Type B pancreatic cell (in vitro differentiated cells): ENCODE results near the gene WDR27. TPM values are rescaled to one million over a fixed set of nuclear protein-coding genes. Genes with fewer than 3 reads are reported as not detected.

Source experiments
- DNase-seq: peaks from one replicate; pipeline ENCODE4 v3.0.0; 2021; ENCODE audit warnings: mixed read lengths; ENCODE audit not compliant: unreplicated experiment; ENCODE audit errors: extremely low spot score
- H3K27ac Mint-ChIP-seq: 2 replicates; pipeline ENCODE4 v1.8.0; 2021; ENCODE audit warnings: mild to moderate bottlenecking, mixed read lengths
- H3K27me3 Mint-ChIP-seq: 2 replicates; pipeline ENCODE4 v1.8.0; 2021; ENCODE audit warnings: mixed read lengths
- H3K36me3 Mint-ChIP-seq: 2 replicates; pipeline ENCODE4 v1.8.0; 2021; ENCODE audit warnings: mixed read lengths
- H3K4me1 Mint-ChIP-seq: one replicate; pipeline ENCODE4 v1.8.0; 2021; ENCODE audit warnings: mixed read lengths; ENCODE audit not compliant: unreplicated experiment
- H3K4me3 Mint-ChIP-seq: 2 replicates; pipeline ENCODE4 v1.8.0; 2021; ENCODE audit warnings: mild to moderate bottlenecking, mixed read lengths
- H3K9me3 Mint-ChIP-seq: 2 replicates; pipeline ENCODE4 v1.8.0; 2021; ENCODE audit warnings: mixed read lengths
- CTCF ChIP-seq: fragments of 200-600 bp; sonication (generic); conservative IDR thresholded peaks from 2 replicates; pipeline ENCODE4 v1.5.0; 2021; ENCODE audit warnings: antibody characterized with exemption, mild to moderate bottlenecking
- total RNA-seq: library from RNA; stranded (reverse); gene quantifications from 2 replicates; pipeline ENCODE4 v1.2.1, GENCODE V29; 2021; ENCODE audit warnings: low replicate concordance

WDR27 gene
- total RNA-seq, 1 donor from 2014 or later: 112 TPM

- H3K27ac Mint-ChIP-seq: no peak overlapping the region
- peaks cover 7% of the 10 kb centered on the region for H3K36me3 Mint-ChIP-seq
Observed at GRCh38 chr6:169589699-169590257, 112.1 kb downstream of the WDR27 start.

GRCh38 chr6:169589293-169589692 lies 112.5 kb downstream of the WDR27 start:
- DNase-seq: no peak
- Mint-ChIP-seq H3K27me3 (no peaks in the 10 kb centered on the region), H3K4me3 (no peak overlapping the region), H3K27ac (no peak overlapping the region), H3K36me3 (peaks cover 7% of the 10 kb centered on the region), H3K9me3 (peaks cover 7% of the 10 kb centered on the region), H3K4me1 (no peaks in the 10 kb centered on the region)
- no peak for TF ChIP-seq CTCF

More at GRCh38 chr6:169589699-169590257, 112.1 kb downstream of the WDR27 start:
- TF ChIP-seq CTCF: no peak
- H3K4me1 Mint-ChIP-seq: no peaks in the 10 kb centered on the region
- no peaks in the 10 kb centered on the region for H3K27me3 Mint-ChIP-seq
- H3K4me3 Mint-ChIP-seq: no peak overlapping the region
- H3K9me3 Mint-ChIP-seq: peaks cover 7% of the 10 kb centered on the region
- DNase-seq: no peak

- H3K27me3 Mint-ChIP-seq: no peaks in the 10 kb centered on the region
- DNase-seq: no peak
- H3K4me1 Mint-ChIP-seq: no peaks in the 10 kb centered on the region
- peaks cover 7% of the 10 kb centered on the region for H3K9me3 Mint-ChIP-seq
- no peak for TF ChIP-seq CTCF
- no peak overlapping the region for H3K27ac Mint-ChIP-seq
- peaks cover 7% of the 10 kb centered on the region for H3K36me3 Mint-ChIP-seq
- no peak overlapping the region for H3K4me3 Mint-ChIP-seq
Observed at GRCh38 chr6:169587975-169588374, 113.9 kb downstream of the WDR27 start.

DNA sequence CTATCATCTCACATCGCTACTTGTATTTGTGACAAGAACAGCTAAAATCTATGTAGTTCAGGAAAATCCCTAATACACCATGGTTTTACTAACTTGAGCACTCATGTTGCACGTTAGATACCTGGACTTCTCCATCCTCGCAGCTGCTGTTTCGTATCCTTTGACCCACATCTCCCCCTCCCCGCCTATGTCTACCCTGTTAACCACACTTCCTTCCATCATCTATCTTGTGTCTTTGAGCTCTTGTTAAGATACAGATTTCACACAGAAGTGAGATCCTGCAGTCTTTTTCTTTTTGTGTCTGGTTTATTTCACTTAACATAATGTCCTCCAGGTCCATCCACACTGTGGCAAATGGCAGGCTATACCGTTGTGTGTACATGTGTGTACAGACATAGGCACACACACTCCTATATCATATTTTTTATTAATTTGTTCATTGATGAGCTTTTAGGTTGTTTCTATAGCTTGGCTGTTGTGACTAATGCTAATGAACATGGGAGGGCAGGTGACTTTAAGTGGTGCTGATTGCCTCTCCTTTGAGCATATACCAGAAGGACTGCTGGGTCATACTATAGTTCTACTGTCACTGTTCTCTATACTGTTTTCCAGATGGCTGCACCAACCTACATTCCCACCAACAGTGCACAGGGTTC lies 117.8 kb downstream of the WDR27 start:
- peaks cover 5% of the 10 kb centered on the region for H3K4me1 Mint-ChIP-seq
- peaks cover 21% of the 10 kb centered on the region for H3K36me3 Mint-ChIP-seq
- no peak for TF ChIP-seq CTCF
- H3K4me3 Mint-ChIP-seq: no peak overlapping the region
- no peak for DNase-seq
- peaks cover 7% of the 10 kb centered on the region for H3K9me3 Mint-ChIP-seq
- H3K27ac Mint-ChIP-seq: no peak overlapping the region
- no peaks in the 10 kb centered on the region for H3K27me3 Mint-ChIP-seq

- Mint-ChIP-seq H3K27me3 (no peaks in the 10 kb centered on the region), H3K27ac (no peak overlapping the region), H3K4me1 (peaks cover 8% of the 10 kb centered on the region), H3K36me3 (peaks cover 29% of the 10 kb centered on the region), H3K4me3 (no peak overlapping the region), H3K9me3 (no peaks in the 10 kb centered on the region)
- no peak for TF ChIP-seq CTCF
- DNase-seq: no peak
Observed at GRCh38 chr6:169579407-169580111, 122.3 kb downstream of the WDR27 start.
